Activated T-cell treated with anti-CD3 and anti-CD28 coated beads for 1 hour (primary cell): Measurements from ENCODE around the gene BCAS3.
"Not testable (repeated sequence)": the region's sequence is repeated elsewhere in the genome, so short reads cannot be mapped to it uniquely, and the experiment has no call there.

Experiments
- DNase-seq: peaks from one replicate; pipeline ENCODE4 v3.0.0-alpha.2; 2020; ENCODE audit warnings: low read depth

Gene BCAS3

GRCh38 chr17:60887614-60888028 lies 210.0 kb downstream of the BCAS3 start:
- no peak for DNase-seq

GRCh38 chr17:60888812-60889709 lies 211.4 kb downstream of the BCAS3 start:
- no peak for DNase-seq

- DNase-seq: no peak
These were observed 213.5 kb downstream of the BCAS3 start for GRCh38 chr17:60891149-60891548.

- no peak for DNase-seq
These were observed 215.8 kb downstream of the BCAS3 start for GRCh38 chr17:60893475-60893874.

GRCh38 chr17:60896996-60897395 lies 219.3 kb downstream of the BCAS3 start:
- no peak for DNase-seq

- no peak for DNase-seq
These were observed 221.5 kb downstream of the BCAS3 start for GRCh38 chr17:60899115-60899514.

GRCh38 chr17:60900688-60901087 lies 223.0 kb downstream of the BCAS3 start:
- no peak for DNase-seq

GRCh38 chr17:60901242-60901641 lies 223.6 kb downstream of the BCAS3 start:
- no peak for DNase-seq

- DNase-seq: no peak
These were observed 224.2 kb downstream of the BCAS3 start for GRCh38 chr17:60901806-60902205.

GRCh38 chr17:60902399-60902798 lies 224.7 kb downstream of the BCAS3 start:
- DNase-seq: no peak

GRCh38 chr17:60904582-60904981 lies 226.9 kb downstream of the BCAS3 start:
- no peak for DNase-seq

- DNase-seq: no peak
These were observed 228.1 kb downstream of the BCAS3 start for GRCh38 chr17:60905709-60906108.

- no peak for DNase-seq
These were observed 230.7 kb downstream of the BCAS3 start for GRCh38 chr17:60908324-60908723.

GRCh38 chr17:60909405-60909804 lies 231.8 kb downstream of the BCAS3 start:
- no peak for DNase-seq

- no peak for DNase-seq
These were observed 232.8 kb downstream of the BCAS3 start for GRCh38 chr17:60910415-60910814.

GRCh38 chr17:60914078-60914477 lies 236.4 kb downstream of the BCAS3 start:
- DNase-seq: no peak

- DNase-seq: no peak
These were observed 238.4 kb downstream of the BCAS3 start for GRCh38 chr17:60916043-60916442.

GRCh38 chr17:60920107-60920506 lies 242.5 kb downstream of the BCAS3 start:
- no peak for DNase-seq

GRCh38 chr17:60923000-60923399 lies 245.3 kb downstream of the BCAS3 start:
- DNase-seq: no peak

- DNase-seq: no peak
These were observed 249.0 kb downstream of the BCAS3 start for GRCh38 chr17:60926466-60927183.

GRCh38 chr17:60933739-60934138 lies 256.1 kb downstream of the BCAS3 start:
- no peak for DNase-seq

GRCh38 chr17:60934723-60935122 lies 257.1 kb downstream of the BCAS3 start:
- no peak for DNase-seq

GRCh38 chr17:60935991-60936390 lies 258.3 kb downstream of the BCAS3 start:
- not testable (repeated sequence) for DNase-seq
